ENCODE data around the gene BMP3.
A peak's percentile ranks its signal among the peaks of the same experiment; 100 is the strongest.

The BMP3 gene

DNA sequence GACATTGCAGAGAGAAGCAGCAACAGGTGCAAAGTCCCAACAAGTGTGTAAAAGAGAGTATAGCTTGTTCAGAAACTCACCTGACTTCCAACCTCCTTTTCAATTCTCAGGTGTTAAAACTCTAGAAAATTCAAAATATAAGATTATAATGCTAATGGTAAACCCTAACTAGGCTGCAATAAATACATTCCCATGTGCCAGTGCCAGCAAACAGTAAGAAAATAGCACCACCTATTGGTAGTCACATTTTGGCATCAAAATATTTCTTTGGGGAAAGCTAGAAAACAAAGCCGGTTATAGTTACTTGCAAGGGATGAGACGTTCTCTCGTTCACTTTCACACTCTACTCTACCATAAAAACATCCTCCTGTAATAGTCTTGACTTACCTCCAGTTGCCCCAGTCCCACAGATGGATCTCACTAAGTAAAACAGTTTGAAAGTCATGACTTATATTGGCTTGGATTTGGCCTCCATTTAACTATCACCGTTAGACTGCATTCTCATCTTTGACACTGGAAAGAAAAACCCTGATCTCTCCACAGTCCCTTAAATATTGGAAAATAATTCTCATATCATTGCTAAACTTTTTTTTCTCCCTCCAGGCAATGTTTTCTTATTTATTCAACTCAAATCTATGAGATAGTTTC lies 9.6 kb downstream of the BMP3 start:
- peak; percentile 60 for DNase-seq (ENCODE audit: low read depth, low spot score)

DNA sequence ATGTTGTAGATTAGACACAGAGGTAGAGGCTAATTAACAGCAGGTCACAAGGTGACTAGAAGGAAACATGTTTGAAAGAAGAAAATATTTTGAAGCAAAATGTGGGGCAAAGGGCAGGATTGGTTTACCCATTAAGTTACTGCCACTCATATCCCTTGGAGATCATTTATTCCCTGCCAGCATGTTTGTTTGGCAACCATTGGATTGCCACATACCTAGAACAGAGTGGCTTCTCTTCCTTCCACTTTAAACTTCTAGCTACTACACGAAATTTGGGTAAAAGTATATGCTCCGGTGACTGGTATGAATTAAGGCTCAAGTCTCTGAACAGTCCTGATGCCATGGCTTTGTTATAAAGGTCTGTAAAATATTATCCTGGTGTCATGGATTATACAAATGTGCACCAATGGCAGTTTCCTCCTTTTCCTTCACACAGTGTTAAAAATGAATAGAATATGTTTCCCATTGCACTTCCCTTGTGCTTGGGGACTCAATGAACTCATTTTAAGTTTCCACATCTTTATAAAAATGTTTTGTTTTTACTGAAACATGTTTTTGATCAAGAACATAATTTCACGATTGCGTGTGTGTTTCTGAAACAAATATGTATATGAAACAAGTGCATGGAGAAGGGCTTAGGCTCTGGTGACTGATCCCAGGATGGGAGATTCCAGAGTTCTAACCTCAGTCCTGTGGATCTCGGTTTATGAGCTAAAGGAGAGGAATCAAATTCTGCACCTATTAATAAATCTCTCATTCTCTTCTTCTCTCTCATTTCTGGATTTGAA lies 12.3 kb downstream of the BMP3 start:
- no peak for DNase-seq (ENCODE audit: low read depth, low spot score)

DNA sequence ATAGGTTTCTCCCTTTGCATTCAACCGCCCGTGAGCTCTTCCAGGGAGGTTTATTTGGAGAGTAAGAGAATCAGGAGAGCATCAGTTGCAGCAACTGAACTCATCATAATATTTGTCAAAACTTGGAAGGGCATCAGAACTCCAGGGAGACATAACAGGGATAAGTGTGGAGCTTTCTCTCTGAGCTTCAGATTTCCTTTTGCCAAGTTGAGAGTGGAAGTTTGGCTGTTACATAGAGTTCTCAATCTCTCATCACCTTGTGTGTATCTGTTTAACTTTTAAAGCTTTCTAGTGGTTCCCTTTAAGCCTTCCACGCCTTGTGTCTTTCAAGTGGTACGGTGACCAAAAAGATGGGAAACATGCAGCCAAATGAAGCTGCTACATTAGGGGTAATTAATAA lies 18.8 kb downstream of the BMP3 start:
- no peak for DNase-seq (ENCODE audit: low read depth, low spot score)

DNA sequence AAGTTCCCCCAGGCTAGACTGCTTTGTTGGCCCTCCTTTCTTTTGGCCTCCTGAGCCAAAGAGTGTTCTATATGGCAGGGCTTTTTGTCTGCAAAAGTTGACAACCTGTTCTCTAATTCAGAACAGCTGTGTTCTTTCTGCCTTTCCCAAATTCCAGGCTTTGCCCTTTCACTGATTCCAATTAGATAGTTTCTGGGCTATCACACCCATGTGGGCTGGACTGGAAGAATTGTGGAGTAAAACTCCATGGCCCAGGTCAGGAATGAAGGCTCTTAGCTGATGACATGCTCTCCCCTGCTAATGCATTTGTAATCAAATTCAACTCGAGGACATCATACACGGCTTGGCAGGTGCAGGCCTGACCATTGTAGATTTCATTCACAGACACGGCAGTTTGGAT lies 19.4 kb downstream of the BMP3 start:
- DNase-seq (ENCODE audit: low read depth, low spot score): no peak

DNA sequence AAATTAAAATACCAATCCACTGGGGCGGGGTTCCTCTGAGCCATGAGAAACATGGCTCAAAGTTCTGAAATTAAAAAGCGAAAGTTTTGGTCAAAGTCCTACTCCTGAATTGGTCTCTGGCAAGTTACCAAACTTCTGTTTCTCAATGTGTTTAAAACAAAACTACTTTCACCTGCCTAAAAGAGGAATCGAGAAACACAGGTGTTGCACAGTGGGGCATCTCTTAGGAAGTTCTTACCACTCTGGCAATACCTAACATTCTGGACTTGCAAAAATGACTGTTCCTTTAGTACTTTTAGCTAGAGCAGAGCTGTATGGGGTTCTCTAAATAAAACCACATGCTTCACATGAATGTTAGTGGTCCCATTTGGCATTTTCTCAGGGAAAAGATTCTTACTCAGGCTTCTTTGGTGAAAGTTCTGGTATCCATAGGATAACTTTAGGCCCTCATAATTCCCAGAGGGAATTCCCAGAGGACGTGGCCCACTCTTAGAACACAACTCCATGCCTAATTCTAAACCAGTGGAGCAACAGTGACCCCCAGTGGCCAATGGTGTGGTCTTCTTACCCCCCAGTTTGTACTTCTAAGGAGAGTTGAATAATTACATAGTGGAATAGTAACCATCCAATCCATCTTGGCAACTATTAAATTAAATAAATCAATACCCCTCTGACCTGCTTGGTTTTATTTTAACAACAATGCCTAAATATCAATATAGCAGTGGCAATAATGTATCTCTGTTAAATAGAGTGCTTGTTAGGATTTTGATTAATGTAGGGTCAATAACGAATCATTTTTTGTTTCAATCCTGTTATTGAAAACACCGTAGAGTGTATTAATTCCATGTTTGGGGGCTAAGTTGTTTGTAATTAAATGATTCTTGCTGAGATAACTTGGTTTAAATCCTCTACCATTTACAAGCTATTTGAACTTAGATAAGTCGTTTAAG lies 21.9 kb downstream of the BMP3 start:
- peak; percentile 75 for DNase-seq (ENCODE audit: low read depth, low spot score)

DNA sequence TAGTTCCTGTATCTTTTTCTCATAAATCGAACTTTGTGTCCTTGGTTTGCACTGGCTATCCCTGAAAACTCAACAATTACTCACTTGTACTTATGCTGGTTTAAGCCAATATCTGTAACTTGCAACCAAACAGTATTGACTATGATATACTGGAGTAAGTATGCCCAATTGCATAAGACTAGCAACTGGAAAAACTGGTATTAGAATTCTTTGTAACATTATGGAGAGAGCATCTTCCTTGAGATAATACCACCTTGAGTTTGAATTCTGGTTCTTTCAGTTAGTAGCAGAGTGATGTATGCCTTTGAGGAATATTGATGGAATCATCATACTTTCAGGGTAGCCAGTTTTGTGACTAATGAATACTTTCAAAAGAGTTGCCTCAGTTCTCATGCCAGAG lies 28.1 kb downstream of the BMP3 start:
- no peak for DNase-seq (ENCODE audit: low read depth, low spot score)

DNA sequence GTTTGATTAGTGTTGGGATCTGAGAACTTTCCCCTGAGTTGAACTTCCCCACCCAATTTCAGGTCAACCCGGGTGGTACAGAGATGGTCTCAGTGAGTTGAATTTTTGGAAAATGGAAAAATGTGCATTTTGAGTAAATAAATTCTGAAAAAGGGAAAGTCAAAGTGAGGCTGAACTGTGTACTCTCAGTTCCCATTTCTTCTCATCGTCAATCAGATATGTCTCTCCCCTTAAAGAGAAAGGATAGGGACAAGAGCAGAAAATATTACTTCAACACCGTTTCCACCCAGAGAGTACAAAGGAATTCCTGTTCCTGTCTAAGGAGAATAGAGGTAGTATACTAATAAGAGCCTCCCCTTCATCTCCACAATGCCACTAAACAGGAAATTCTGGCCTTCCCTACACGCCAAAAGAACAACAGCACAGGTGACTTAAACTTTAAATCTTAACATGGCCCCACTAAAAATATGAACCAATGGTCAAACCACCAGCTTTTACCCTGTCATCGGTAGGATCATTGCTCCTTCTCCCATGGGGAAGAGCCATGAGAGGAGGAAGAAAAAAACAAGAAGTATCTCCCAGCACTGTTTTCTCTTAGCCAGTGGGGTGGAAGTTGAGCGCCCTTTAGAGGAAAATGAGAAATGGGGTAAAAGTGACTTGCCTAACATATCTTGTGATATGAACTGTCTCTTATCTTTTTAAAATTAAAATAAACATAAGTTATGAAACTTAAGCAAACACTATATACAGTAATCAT lies 30.3 kb downstream of the BMP3 start:
- DNase-seq (ENCODE audit: low read depth, low spot score): no peak

DNA sequence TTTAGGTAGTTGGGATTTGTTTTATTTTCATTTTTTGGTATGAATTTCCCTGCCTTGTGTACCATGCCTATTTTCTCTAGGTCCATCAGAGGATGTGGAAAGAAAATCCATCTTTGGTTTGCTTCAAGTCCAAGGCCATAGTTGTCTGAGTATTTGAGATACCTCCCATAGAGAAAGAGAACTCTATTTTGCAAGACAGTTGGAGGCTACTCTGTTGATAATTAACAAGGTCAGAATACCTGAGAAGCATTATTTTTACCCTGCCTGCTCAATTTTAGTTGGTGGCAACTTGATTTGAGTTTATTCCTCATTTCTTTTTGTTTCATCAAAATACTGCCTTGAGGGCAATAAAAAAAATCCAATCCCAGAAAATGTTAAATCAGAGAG lies 30.8 kb downstream of the BMP3 start:
- no peak for DNase-seq (ENCODE audit: low read depth, low spot score)

DNA sequence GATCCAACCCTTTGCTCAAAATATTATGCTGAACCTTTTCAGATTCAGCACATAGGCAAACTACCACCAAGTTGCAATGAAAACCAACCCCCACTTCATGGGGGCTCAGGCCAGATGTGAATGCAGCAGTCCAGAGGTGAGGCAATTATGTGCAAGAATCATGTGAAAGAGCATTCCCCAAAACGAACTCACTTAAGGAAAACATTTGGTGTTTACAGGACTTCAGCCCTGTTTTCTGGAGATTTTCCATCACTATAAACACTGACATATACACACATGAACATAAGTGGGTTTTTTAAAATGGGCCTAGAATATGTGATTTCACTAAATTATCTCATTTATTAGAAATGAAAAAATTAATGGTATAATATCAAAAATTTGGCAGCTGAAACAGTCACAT lies 31.5 kb downstream of the BMP3 start:
- no peak for DNase-seq (ENCODE audit: low read depth, low spot score)

DNA sequence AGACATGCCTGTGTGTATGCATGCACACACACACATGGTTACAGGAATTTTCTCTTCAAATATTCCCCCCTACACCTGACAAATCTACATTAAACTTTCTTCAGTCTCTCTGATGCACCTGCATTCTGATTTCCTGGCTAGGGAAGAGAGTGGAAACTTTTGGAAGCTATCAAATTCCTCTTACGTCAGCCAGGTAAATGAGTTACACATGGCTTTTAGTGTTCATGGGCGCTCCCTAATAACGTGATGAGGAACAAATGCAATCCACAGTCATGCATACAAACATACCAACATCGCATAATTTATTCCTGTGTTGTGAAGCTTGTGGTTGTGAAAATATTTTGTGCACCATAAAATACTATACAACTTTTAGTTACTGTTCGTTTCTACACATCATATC lies 34.9 kb downstream of the BMP3 start:
- DNase-seq (ENCODE audit: low read depth, low spot score): no peak

DNA sequence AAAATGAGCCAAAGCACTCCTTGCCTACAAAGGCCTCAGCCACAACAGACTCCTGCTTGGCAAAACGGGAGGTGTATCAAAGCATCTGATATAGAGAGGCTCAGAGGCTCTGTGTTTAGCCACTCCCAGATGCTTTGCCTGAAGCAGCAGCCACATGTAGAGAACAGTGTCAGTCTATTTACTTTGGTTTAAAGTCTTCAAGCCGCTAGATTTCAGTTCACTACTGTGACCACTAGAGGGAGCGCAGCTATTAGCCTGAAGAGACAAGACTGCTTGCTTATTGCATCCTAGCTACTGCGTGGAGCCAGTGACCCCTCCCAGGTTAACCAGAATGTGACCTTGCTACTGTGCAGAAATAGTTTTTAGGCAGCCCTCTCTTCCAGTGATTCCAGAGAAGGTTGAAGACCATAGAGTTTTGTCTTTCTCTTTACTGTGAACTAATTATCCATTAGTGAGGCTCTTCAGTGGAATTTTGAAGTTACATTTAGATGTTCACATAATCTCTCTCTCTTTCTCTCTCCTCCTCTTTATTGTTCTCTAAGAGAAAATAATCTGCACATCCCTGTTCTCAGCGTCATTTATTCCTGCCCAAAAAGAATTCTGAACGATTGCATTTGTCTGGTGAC lies 39.3 kb downstream of the BMP3 start:
- peak; percentile 88 for DNase-seq (ENCODE audit: low read depth, low spot score)

DNA sequence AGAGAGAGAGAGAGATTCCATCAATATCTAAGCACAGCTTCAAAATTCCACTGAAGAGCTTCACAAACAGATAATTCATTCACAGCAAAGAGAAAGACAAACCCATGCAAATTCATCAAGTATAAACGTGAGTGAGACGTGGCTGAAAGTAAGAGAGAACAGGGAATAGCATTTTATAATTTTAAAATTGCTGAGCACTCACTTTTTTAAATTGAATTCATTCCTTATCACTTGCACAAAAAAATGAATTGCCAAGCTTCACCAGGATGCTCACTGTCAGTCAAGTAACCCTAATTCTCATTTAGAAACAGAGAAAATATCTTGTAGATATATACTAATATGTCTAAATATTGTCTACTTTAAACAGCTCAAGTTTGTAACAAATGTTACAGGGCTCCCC lies 40.5 kb downstream of the BMP3 start:
- no peak for DNase-seq (ENCODE audit: low read depth, low spot score)

DNA sequence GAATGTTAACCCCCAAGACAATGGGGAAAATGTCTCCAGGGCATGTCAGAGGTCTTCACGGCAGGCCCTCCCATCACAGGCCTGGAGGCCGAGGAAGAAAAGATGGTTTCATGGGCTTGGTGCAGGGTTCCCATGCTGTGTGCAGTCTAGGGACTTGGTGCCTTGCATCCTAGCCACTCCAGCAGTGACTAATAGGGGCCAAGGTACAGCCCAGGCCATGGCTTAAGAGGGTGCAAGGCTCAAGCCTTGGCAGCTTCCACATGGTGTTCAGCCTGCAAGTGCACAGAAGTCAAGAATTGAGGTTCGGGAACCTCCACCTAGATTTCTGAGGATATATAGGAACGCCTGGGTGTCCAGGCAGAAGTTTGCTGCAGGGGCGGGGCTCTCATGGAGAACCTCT lies 50.6 kb downstream of the BMP3 start:
- no peak for DNase-seq (ENCODE audit: low read depth, low spot score)

DNA sequence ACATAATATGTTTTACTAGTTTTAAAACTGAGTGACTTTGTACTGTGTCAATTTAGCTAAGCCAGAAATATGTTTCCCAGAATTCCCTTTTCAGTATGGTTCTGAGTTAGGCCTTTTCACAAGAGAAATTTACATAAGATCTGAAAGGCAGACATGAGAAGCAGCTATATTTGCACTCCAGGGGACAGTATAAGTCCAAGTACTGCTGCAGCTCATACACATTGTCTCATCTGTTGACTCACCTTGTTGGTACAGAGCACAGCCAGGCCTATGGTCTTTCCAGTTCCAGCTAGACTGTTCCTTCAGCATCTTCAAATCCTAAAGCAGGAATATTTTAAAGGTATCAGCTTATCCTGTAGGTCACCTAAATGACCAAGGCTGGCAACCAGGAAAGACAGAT lies 53.5 kb downstream of the BMP3 start:
- DNase-seq (ENCODE audit: low read depth, low spot score): no peak

DNA sequence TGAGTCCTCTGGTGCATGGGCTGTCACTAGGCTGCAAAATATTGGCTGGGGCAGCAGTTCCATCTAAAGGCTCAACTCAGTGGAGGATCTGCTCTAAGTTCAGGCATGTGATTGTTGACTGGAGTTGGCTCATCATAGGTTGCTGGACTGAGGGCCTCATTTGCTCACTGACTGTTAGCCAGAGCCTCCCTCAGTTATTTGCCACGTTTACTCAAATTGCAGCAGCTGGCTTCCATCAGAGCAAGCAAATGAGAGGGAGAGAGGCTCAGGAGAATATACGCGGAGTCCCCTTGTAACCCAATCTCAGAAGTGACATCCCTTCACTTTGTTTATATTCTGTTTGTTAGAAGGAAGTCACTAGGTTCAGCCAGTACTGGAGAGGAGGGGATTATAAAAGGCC lies 54.1 kb downstream of the BMP3 start:
- DNase-seq (ENCODE audit: low read depth, low spot score): no peak

DNA sequence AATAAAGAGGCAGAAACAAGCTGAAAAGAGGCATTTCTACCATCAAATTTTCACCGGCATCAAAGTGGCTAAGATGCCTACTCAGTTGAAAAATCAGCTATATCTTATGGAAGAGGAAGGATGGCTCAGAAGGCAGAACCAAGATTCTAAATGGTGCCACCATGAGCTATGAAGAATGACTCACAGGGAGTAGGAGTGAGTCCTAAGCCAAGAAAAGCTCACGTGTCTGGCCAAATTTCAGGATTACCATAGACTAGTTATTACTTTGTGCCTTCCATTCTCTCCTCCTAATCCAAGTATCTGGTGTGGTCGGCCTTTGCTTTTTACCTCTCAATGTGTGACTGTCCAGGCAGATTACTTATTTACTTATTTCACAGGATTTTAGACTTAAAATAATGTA lies 54.8 kb downstream of the BMP3 start:
- no peak for DNase-seq (ENCODE audit: low read depth, low spot score)

DNA sequence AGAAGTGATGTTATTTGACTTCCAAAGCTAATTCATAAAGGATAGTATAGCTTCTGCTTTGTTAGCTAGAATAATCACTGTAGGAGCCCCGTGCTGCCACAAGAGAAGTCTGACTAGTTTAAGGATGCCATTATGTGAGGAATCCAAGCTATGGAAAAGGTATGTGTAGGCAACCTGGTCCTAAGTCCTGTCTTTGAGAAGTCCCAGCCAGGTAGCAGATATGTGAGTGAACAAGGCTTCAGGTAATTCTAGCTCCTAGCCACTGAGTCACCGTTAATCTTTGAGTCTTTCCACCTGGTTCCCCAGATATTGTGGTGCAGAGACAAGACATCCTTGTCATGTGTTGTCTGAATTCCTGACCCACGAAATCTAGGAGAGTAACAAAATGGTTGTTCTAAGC lies 55.5 kb downstream of the BMP3 start:
- DNase-seq (ENCODE audit: low read depth, low spot score): no peak

DNA sequence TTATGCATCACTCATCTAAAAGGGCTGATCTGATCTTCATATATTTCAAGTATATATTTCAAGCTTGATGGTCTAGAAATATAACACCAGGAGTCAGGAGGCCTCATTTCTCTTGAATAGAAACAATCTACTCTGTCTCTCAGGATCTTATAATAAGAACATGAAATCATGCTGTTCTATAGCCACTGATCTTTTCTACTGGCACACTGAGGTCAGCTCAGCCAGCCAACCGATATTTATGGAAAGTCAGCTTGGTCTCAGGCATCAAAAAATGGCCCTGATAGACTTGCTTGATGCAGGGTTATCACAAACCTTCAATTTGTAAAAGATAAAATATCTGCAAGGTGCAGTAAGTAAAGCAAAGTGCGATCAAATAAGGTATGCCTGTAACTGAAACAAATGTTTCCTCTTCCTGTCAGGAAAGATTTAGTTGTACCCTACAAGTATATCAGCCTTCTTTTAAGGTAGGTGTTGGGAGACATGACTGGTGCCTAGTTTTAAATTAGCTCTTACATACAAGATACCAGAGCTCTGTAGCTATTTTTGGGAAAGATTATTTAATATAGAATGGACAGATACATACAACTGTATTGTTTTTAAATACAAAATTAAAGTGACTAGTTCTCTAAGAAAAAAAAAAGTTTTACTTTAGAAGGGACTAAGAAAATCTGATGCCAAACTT lies 63.4 kb downstream of the BMP3 start:
- DNase-seq (ENCODE audit: low read depth, low spot score): no peak

DNA sequence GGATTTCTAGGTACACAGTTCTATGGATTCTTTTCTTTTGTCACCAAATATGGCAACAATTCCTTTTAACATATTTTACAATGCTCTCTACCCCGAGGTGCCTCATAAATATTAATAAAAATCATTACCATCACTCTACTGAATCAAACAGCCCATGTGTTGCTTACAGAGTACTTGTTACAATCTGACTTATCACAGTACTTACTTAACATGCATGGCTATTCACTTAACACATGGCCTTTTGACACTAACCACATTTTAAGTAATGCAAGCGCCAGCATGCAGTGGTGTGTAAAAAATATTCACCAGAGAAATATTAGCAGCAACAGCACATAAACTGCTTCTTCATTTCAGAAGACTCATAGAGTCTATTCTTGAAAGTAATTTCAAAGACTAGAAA lies 64.9 kb downstream of the BMP3 start:
- no peak for DNase-seq (ENCODE audit: low read depth, low spot score)

DNA sequence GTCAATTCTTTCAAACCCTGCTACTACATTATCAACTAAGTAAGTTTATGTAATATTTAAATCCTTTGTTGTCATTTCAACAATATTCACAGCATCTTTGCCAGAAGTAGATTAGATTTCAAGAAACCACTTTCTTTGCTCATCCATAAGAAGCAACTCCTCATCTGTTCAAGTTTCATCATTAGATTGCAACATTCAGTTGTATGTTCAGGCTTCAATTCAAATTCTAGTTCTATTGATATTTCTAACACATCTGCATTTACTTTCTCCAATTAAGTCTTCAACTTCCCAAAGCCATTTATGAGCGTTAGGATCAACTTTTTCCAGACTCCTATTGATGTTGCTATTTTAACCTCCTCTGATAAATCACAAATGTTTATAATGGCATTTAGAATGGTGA lies 66.1 kb downstream of the BMP3 start:
- DNase-seq (ENCODE audit: low read depth, low spot score): no peak

DNA sequence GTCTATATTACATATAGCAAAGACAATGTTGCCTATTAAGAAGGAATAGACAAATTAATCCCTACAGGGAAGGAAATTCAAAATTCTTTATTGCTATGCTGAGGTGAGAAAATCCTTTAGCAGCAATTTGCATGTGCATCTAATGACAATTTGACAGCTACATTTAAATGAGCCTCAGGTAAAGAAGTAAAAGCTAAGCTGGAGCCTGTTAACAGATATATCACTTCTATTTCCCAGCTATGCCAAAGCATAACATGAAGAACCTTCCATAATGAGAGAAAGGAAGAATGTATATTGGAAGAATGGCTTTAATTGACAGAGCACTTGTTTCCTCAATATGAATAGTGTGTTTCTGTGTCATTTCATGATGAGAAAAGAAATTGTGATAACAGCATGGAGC lies 71.6 kb downstream of the BMP3 start:
- DNase-seq (ENCODE audit: low read depth, low spot score): no peak
